Measurements from ENCODE around the gene WRAP73. TPM values are rescaled to one million over a fixed set of nuclear protein-coding genes. Genes with fewer than 3 reads are reported as not detected.
"Not testable (repeated sequence)": the region's sequence is repeated elsewhere in the genome, so short reads cannot be mapped to it uniquely, and the experiment has no call there.

The WRAP73 gene
- total RNA-seq, 1 donor = 28.0 TPM

DNA sequence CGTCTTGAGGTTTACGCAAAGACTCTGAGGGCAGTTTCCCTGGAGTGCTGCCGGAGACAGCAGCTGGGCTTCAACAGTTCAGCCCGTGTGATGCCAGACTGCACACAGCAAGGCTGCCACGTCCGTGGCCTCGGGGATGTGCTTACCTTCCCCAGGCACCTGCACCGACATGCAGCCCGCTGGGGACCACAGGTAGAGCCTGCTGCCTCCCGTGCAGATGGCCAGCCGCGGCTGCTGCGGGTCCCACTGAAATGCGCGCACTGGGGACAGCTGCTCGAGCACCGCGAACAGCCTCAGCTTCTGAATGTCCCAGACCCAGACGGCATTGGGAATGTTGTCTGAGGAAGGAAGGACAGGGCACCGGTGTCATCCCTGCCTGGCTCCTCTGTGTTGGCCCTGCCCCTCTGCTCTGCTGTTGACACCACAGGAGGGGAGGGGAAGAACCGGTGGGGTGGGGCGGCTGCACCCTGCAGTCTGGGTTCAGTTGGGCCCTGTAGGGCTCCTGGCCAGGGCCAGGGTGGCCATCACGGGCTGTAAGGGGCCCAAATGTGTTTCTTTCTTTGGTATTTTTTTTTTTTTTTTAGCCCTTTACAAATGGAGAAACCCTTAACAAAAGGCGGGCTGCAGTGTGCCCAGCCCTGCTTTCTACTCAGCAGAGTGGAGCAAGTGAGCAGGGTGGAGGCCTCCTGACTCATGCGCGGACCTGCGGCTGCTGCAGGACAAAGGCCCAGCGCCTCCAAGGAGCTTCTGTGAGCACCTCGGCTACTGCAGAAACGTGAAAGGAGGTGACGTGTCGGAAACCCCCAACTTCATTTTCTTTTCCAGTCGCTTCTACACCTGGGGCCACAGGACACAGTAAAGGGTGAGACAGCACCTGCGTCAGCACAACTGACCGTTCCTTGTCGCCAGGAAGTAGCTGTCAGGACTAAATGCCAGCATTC is 18.3 kb downstream of the WRAP73 start:
- DNase-seq (ENCODE audit: low read depth in 2 of 3, low spot score in 2 of 3) = no peak

DNA sequence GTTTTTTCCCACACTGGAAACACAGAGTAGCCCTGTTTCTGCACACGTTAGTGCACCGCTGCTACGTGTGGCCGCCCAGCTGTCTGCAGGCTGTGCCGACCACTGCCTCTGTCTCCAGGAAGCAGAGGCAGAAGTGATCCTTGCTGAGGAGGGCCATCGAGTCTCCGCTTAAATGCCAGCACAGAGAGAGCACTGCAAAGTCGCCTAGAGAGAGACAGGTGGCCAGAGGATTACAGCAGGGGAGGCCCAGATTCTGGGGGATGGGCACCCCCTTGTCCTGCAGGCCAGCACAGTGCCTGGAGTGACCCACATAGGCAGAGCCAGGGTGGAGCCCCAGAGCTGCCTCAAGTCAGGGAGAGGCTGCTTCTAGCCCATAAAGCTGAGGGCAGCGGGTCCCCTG is 19.0 kb downstream of the WRAP73 start:
- no peak for DNase-seq (ENCODE audit: low read depth in 2 of 3, low spot score in 2 of 3)

GRCh38 chr1:3630161-3630611 is 19.7 kb downstream of the WRAP73 start:
- DNase-seq (ENCODE audit: low read depth in 2 of 3, low spot score in 2 of 3) = no peak

DNA sequence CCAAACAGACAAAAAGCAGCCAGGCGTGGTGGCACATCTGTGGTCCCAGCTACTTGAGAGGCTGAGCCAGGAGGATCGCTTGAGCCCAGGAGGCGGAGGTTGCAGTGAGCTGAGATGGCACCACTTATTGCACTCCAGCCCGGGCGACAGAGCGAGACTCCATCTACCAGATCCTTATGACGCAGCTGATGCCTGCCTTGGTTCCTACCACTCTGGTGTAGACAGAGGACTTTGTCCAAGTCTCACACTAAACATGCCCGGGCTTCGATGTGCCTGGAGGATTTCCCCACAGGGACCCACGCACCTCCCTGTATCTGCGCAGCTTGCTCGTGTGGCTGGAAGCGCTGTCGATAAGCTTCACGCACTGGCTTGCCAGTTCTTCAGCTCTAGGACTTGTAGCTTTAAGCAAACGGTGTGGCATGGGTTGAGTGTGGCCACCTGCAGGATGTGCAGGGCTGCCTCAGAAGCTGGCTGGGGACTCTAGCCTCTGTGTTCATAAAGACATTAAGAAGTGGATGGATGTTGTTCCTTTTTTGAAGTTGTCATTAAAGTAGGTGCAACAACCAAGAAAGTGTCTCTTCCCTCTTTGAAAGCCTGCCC is 20.2 kb downstream of the WRAP73 start:
- no peak for DNase-seq (ENCODE audit: low read depth in 2 of 3, low spot score in 2 of 3)

GRCh38 chr1:3628445-3628844 is 21.5 kb downstream of the WRAP73 start:
- DNase-seq (ENCODE audit: low read depth in 2 of 3, low spot score in 2 of 3) = no peak

DNA sequence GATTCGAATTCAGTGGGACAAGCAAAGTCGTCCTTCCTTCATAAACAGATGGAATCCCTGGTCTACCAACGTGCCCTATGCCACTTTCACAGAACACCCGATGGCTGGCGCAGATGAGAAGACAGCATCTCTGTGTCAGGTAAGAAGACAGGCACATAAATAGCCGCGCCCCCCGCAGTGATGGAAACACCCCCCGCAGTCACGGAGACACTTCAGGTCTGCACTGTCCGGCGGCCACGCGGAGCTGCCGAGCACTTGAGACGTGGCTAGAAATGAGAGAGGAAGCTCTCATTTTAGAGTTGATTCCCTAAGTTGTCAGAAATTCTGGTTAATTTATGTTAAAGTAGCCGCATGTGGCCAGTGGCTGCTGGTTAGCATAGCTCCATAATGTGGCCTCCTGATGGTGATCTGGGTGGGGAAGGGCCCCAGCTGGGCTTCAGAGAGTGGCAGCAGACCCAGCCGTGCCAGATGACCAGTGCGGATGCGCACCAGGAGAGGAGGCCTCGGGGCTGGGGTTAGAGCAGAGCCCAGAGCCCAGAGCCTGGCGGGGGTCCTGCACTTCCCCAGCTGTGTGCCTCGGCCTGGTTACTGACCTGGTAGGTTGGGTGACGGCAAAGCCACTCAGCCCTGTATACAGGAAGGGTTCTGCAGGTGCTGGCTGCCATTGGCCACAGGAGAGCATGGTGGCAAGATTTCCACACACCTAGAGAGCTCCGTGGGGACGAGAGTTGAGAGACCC is 22.2 kb downstream of the WRAP73 start:
- no peak for DNase-seq (ENCODE audit: low read depth in 2 of 3, low spot score in 2 of 3)

GRCh38 chr1:3626025-3626424 is 23.9 kb downstream of the WRAP73 start:
- DNase-seq (ENCODE audit: low read depth in 2 of 3, low spot score in 2 of 3) = no peak

DNA sequence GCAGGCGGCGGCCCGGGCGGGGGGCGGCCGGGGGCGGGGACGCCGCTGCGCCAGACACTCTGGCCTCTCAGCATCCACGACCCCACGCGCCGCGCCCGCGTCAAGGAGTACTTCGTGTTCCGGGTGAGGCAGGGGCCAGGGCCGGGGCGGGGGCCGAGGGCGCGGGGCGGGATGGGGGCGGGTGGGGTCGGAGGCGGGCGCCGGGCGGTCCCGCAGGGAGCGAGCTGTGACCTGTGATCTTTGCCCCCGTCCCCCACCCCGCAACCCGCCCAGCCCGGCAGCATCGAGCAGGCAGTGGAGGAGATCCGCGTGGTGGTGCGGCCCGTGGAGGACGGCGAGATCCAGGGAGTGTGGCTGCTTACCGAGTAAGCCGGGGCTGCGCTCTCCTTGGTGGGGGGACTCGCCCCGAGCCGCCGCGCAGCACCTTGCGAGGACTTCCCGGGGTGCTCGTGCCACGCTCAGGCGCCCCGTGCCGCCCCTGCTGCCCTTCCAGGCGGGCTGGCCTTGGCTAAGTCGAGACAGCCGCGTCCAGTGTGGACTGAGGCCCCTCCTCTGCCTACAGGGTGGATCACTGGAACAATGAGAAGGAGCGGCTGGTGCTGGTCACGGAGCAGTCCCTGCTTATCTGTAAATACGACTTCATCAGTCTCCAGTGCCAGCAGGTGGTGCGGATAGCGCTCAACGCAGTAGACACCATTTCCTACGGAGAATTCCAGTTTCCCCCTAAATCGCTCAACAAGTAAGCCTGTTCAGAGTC is 24.6 kb downstream of the WRAP73 start:
- DNase-seq (ENCODE audit: low read depth in 2 of 3, low spot score in 2 of 3) = peak in 1 of 3 donors; percentile 36

DNA sequence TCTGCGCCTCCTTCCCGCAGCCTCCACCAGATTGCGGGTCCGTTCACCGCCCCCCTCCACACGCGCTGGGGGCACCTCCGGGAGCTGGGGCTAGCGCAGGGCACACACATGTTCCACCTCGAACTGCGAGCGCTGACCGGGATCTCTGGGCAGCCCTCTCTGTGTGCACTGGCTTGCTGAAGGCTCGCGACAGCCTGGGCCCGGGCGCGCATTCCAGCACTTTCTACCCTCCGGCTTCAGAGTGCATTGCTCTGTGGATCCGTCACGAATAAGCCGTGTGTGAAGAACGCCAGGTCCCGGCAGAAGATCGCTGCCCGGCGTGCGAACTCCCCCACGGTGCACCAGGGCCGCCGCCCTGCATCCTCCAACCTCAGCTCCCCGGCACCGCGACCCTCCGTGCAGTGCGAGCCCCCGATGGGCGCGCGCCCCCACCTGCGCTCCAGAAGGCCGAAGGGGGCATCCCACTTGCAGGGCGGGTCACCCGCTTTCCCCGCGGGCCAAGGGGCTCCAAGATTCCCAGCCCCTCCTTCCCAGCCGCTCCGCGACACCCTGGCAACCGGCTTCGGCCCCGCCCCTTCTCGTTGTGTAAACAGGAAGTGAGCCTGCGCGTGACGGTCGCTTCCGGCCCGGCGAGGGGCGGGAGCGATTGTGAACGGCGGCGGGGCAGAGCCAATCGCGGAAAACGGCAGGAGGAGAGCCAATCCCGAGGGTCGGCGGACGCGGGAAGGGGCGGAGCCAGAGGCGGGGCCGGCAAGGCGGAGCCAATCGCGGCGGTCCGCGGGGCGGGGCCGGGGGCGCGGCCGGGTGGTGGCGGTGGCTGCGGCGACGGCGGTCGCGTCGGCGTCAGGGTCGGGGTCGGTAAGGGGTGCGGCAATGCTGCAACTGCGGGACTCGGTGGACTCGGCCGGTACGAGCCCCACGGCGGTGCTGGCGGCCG is 25.4 kb downstream of the WRAP73 start, which contains the start of gene TPRG1L:
Gene TPRG1L, plus strand, starts transcription at position 816 of the 937 bp plus-strand sequence. Its CDS starts 58 bp downstream, at position 874.
- peak; percentile 93 to 98 (median 96) for DNase-seq (ENCODE audit: low read depth in 2 of 3, low spot score in 2 of 3)

DNA sequence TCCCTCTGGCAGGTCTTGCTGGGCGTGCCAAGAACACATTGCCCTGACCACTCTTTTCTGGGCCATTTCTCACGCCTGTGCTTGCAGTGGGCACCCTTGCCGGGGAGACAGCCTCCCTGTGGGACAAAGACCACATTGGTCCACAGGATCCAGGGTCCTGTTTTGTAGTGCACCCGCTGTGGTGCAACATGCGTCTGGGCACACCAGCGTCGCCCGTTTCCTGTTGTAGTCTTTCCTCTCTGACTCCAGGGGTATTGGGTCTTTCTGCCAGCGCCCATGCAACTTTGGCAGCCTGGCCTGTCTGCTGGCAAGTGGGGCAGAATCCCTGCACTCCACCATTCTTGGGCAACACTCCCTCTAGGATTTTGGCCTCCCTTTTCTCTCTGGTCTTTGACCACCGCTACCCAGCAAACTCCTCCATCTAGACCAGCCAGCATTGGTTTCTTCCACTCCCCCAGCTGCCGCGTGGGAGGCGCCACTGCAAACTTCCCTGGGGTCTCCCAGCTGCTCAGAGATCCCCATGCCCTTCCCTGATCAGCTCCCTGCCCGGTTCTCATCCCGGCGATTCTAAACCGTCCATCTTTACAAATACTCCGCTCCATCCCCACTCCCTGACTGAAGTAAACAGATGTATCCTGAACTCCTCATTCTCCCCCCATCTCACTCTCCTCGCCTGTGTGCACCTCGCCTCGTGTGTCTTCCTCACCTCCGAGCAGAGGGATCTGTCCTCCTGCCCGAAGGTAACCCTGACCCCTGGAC is 26.3 kb downstream of the WRAP73 start:
- DNase-seq (ENCODE audit: low read depth in 2 of 3, low spot score in 2 of 3) = no peak

GRCh38 chr1:3622102-3622501 is 27.8 kb downstream of the WRAP73 start:
- not testable (repeated sequence) for DNase-seq (ENCODE audit: low read depth in 2 of 3, low spot score in 2 of 3)

GRCh38 chr1:3621151-3621671 is 28.7 kb downstream of the WRAP73 start:
- not testable (repeated sequence) for DNase-seq (ENCODE audit: low read depth in 2 of 3, low spot score in 2 of 3)

DNA sequence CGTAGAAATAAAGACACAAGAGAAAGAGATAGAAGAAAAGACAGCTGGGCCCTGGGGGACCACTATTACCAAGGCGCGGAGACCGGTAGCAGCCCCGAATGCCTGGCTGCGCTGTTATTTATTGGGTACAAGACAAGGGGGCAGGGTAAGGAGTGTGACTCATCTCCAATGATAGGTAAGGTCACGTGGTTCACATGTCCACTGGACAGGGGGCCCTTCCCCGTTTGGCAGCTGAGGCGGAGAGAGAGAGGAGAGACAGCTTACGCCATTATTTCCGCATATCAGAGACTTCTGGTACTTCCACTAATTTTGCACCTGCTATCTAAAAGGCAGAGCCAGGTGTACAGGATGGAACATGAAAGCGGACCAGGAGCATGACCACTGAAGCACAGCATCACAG is 29.2 kb downstream of the WRAP73 start:
- no peak for DNase-seq (ENCODE audit: low read depth in 2 of 3, low spot score in 2 of 3)

- DNase-seq (ENCODE audit: low read depth in 2 of 3, low spot score in 2 of 3) = peak; percentile 65 to 93 (median 87)
These were observed 30.8 kb downstream of the WRAP73 start for GRCh38 chr1:3618881-3619671.

DNA sequence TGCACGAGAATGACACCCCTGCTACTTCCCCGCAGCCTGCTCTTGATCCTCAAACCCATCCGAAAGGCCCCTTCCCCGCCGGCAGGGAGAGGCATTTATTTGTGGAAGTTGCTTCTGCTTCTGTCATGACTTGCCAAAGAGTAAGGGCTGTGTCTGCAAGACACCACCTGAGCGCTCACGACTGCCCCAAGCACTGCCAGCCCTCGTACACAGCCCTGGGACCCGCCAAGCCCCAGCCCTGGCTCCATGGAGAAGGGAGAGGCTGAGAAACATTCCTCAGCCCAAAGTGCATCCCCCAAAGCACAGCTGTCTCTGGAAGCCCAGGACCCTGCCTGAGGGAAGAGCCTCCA is 31.4 kb downstream of the WRAP73 start:
- DNase-seq (ENCODE audit: low read depth in 2 of 3, low spot score in 2 of 3) = peak in 1 of 3 donors; percentile 36

DNA sequence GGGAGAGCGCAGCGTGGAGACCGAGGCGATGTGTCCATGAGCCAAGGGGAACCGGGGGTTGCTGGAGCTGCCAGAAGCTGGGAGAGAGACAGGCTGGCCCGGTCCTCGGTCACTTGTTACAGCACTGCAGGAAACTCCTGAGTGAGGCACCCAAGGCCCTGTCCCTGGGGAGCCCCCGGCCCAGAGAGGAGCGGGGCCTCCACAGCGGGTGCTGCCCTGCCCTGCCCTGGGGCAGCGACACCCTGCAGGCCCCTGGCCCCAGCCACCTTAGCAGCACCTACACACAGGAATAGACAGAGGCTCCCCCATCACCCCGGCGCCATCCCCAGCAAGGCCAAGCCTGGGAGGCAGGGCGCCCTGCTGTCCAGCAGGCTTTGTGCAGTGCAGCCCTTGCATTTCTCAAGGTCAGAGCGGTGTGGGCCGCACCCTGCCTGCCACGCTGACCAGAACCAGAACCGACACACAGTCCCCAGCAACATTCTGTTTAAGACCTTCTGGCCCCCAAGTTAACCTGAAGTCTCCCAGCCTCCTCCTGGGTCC is 32.0 kb downstream of the WRAP73 start:
- DNase-seq (ENCODE audit: low read depth in 2 of 3, low spot score in 2 of 3) = no peak

GRCh38 chr1:3616861-3617260 is 33.0 kb downstream of the WRAP73 start:
- no peak for DNase-seq (ENCODE audit: low read depth in 2 of 3, low spot score in 2 of 3)

Data from hematopoietic multipotent progenitor cell (in vitro differentiated cells).